ENCODE results near the gene MEA1.
A peak's percentile ranks its signal among the peaks of the same experiment; 100 is the strongest.
"Not testable (repeated sequence)": the region's sequence is repeated elsewhere in the genome, so short reads cannot be mapped to it uniquely, and the experiment has no call there.

Gene MEA1

DNA sequence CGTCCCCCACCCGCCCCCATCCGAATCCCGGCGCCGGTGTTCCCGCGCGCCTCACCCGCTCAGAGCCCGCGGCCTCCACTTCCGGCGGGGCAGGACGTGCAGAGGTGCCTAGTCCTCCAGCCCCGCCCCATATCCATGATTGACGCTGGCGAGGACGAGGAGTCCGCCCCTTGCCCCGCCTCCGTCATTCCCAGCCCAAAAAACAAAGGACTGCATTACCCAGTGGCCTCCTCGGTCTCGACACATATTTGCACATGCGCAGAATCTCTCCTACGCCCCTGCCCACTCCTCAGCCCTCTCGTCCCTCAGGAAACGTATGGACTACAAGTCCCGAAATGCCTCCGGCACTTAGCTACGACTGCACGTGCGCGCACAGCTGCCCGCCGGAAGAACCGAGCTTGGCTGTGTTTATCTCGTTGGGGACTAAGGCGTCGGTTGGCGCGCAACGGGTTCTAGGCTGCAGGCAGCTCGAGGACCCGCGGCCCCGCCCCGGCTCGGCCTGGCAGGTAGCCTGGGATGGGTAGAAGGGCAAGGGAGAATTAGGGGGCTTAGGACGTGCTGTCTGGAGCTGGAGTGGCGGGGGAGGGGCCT, at the start of gene MEA1, which contains the start of gene KLHDC3:
MEA1 (minus strand) TSS at position 104 of the 591 bp plus-strand sequence. CDS start 133 bp downstream, outside the sequence.
KLHDC3 (plus strand) TSS at position 407 of the 591 bp plus-strand sequence. CDS start 2,944 bp downstream, outside the sequence.
- DNase-seq: peak; percentile 45

- DNase-seq: no peak
These were observed 49.1 kb upstream of the MEA1 start for GRCh38 chr6:43062818-43063217.

DNA sequence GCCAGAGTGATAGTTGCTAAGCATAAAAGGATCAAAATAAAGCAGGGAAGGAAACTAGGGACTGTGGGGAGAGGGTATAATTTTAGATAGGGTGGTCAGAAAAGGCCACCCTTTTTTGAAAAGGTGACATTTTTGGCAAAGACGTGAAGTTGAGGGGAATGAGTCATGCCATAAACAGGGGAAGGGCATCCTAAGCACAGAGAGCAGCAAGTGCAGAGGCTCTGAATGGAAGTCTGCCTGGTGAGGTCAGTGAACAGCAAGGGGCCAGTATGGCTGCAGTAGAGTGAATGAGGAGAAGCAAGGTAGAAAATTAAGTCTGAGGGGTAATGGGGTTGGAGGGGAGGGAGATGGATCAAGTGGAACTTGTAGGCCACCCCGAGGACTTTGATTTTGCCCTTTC, 48.1 kb upstream of the MEA1 start:
- DNase-seq: no peak

- DNase-seq: no peak
These were observed 47.2 kb upstream of the MEA1 start for GRCh38 chr6:43060755-43061633.

DNA sequence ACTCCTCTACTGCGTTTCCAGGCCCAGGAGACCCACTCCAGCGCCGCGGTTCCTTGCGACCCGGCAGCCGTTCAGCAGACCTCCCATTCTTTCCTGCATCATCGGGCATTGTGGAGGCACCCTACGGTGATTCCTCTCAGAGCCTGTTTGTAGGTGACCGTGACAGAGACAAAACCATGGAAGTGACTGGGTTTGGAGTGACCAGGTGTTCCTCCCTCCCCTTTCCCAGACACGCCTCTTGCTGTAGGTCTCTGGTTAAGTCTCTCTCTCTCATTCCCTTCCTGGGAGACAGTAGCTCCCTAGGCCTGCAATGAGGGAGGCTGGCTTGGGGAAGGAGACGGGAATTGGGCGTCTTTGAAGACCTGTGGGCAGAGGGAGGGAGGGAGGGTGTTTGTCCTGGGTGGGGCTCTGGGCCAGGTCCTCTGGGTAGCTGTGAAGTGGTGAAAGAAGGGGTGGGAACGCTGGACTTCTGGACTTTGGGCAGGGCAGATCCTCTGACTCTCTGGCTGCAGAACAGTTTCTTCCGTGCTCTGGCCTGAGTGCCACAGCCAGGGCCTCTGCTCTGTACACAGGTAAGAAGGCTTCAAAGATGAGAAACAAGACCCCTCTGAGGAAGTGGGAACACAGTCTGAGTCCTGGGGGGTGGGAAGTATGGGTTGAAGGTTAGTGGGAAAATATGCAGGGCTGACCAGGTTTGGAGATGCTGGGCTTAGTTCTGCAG, 46.4 kb upstream of the MEA1 start:
- no peak for DNase-seq

DNA sequence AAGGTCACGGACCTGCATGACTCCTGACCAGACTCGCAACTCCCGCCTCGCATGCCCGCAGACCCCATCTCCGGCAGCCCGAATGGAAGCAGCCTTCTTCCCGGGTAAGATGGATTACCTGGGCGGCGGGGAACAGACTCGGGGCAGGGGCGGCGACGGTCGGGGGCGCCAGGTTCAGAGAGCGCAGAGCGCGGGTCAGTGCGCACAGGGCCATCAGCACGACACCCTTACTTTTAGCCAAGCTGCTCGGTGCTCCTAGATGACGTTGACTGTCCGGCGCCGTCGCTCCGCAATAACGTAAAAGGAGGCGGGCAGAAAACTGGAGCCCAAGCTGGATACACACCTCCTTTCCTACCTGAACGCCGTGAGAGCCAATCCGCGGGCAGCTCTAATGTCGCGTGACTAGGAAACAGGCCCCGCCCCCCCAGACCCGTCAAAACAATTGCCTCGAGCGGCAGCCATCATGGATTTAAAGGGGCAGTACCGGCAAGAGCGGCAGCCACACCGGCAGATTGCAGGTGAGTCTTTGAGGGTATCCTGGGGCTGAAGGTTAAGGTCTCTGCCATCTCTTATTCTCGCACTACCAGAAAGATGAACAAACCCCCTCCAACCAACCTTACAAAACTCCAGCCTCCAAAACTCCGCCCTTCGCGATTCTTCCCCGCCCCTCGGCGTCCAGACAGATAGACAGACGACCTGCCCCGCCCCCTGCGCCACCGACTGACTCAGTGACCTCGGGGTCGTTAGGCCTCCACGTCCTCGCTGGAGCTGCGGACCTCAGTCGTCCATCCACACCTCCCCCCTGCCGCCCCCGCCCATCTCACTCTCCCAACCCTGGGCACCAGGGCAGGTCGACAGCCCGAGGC, 45.7 kb upstream of the MEA1 start, which contains the start of the genes KLC4 and MRPL2:
KLC4 (plus strand) TSS at position 464 of the 866 bp plus-strand sequence. CDS start 1,705 bp downstream, outside the sequence.
MRPL2 (minus strand) TSS at position 267 of the 866 bp plus-strand sequence; CDS start at position 214, 53 bp downstream.
- DNase-seq: peak; percentile 15

DNA sequence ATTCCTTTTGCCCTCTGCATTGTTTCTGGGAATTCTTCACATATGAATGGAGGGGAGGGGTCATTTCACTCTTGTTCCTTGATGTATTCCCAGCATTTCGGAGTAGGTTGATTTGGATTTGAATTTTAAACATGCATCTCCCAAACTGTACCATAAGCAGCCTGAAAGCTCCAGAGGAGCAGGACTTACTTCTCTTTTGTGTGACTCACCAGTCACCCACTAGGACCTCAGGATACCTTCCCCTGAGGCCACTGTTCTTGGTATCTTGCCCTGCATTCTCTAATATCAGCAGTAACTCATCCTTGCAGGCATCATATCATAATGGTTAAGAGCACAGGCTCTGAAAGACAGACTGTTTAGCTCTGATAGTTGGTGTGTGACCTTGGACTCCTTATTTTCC, 44.8 kb upstream of the MEA1 start:
- DNase-seq: no peak

GRCh38 chr6:43055966-43056365, 42.2 kb upstream of the MEA1 start:
- no peak for DNase-seq

DNA sequence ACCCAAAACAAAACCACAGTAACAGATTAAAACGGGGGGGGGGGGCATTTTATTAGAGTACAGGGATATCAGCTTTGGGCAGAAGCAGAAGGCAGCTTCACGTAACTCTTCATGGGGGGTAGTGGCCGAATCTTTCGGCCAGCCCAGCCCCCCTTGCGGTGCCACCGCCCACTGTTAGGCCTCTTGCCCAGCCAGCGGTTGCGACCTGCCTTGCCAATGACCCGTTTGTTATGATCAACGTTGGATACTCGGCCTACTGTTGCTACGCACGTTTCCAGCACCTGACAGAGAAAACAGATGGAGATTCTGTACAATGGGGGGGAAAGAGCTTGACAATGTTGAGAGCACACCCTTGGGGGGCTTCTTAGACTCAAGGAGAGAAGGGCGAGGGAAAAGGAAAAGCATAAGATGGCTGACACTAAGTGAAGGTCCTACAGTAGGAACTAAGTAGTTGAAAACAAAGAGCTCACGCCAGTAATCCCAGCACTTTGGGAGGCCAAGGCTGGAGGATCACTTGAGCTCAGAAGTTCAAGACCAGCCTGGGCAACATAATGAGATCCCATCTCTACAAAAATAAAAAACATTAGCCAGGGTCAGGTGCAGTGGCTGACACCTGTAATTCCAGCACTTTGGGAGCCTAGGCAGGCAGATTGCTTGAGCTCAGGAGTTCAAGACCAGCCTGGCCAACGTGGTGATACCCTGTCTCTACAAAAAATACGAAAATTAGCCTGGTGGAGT, 40.6 kb upstream of the MEA1 start:
- no peak for DNase-seq

DNA sequence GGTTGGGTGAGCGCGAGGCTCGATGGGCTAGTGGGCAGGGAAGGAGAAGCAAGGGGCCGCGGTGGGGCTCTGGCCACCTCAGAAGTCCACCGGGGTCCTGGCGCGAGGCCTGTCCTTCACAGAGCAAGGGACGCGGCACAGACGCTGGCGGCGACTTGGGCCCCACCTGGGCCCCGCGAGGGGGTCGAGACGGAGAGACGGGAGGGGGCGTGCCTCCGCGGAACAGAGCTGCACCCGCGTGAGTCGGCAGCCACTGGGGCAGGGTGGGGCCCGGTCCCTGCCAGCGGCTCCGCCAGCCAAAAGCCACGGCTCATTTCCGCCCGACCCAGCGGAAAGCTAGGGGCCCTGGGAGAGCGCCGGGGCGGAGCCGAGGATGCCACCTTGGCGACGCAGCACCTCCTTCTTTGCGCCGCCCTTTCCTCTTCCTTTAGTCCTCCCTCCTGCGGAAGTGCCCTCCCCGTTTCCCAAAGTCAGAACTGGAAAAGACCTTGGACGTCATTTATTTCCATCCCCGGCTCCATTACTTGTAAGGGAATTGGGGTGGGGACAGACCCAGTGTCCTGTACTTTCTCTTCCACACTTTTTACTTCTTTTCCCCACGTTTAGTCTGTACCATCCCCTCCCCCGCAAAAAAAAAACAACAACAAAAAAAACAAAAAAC, 39.9 kb upstream of the MEA1 start, which contains the start of gene CUL7:
CUL7 (minus strand) TSS at position 307 of the 661 bp plus-strand sequence. CDS start 1,063 bp downstream, outside the sequence.
- DNase-seq: no peak

DNA sequence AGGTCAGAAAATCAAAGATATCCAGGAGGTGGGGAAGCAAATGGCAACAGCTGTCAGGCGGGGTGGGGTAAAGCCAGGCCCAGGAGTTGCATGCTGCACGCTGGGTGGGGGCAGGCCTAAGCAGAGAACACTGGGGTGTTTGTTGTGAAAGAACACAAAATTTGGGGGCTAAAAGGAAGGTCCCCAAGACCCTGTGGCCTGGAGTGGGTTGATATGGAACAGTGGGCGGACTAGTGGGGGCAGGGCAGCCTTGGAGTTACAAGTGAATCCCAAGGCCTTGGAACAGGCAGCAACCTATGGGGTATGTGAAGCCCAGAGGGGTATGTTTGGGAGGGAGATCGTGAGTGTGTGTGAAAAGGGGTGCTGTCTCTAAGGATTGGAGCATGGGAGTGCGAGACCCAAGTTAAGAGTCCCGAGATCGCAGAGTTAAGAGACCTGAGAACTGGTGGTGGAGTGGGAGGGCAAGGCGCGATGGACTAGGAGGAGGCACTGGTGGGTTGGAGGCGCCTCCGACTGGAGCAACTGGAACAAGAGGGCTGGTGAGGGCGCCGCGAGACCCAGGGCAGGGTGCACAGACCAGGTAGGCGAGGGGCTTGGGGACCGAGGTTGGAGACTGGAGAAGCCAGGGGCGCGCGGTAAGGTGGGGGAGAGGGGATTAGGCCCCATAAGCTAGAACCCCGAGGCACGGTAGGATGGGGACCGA, 39.2 kb upstream of the MEA1 start:
- DNase-seq: no peak

- no peak for DNase-seq
These were observed 38.6 kb upstream of the MEA1 start for GRCh38 chr6:43052225-43052841.

- no peak for DNase-seq
These were observed 37.2 kb upstream of the MEA1 start for GRCh38 chr6:43050981-43051380.

DNA sequence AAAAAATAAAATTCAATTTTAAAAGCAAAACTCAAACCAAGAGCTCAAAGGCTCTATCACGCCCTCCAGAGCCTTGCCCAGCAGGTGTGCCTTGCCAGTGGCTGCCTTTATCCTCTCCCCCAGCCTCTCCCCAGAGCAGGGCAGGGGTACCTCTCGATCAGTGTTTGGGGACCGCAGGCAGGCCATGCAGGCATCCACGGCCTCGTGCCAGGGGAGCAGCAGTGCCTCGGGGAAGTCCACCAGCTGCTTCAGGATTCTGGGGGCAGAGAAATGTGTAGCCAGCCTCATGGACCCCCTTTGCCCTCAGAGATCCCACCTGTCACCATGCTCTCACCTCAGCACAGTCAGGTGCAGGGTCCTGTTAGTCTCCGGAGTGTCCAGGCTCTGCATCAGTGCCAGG, 34.3 kb upstream of the MEA1 start:
- DNase-seq: no peak

DNA sequence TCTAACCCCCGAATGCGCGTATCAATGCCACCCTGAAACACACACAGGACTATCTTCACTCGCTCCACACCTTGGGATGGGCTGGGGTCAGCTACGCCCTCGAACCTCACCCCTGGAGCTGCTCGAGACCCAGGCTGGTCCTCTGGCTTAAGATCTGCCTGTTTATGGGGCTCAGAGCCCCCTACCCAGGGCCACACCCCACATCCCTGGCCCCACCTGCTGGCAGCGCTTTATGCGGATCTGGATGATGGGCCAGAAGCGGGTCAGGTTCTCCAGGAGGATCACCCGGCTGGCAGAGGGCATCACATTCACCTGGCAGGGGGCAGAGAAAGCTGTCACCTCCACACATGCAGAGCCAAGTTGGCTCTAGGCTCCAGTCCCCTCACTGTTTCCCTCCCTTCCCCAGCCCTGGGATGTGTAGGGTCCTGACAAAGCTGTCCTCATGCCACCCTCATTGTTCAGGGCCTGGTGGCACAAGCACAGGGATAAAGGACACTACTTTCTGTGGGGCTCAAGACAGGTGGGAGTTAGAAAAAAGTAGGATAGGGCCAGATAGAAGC, 31.7 kb upstream of the MEA1 start:
- no peak for DNase-seq

- no peak for DNase-seq
These were observed 29.6 kb upstream of the MEA1 start for GRCh38 chr6:43043310-43043709.

DNA sequence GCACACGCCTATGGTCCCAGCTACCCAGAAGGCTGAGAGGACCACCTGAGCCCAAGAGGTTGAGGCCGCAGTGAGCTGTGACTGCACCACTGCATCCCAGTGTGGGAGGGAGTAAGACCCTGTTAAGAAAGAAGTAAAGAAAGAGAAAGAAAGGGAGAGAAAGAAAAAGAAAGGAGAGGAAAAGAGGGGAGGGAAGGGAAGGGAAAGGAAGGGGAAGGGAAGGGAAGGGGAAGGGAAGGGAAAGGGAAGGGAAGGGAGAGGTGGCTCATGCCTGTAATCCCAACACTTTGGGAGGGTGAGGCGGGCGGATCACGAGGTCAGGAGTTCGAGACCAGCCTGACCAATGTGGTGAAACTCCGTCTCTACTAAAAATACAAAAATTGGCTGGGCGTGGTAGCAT, 27.7 kb upstream of the MEA1 start:
- not testable (repeated sequence) for DNase-seq

GRCh38 chr6:43040542-43041257, 27.0 kb upstream of the MEA1 start:
- no peak for DNase-seq

- no peak for DNase-seq
These were observed 25.0 kb upstream of the MEA1 start for GRCh38 chr6:43038727-43039126.

Measured in cortex of kidney (tissue), 1 donor.